ENCODE results near the gene ZNF384. TPM values are rescaled to one million over a fixed set of nuclear protein-coding genes. Genes with fewer than 3 reads are reported as not detected.

ZNF384 gene
- total RNA-seq, 1 experiment from 2014 or later, result 88.0 TPM

- no peak overlapping the region for H3K4me3 Mint-ChIP-seq
- Histone ChIP-seq H3K14ac (ENCODE audit: insufficient read depth, low read length) (no peak overlapping the region), H4K8ac (replicated peaks; ENCODE audit: insufficient read length, low read depth, low read length) (no peak overlapping the region), H3K23me2 (ENCODE audit: insufficient read length, low read depth, low read length, poor library complexity, severe bottlenecking) (peaks cover 4% of the 10 kb centered on the region), H2BK20ac (ENCODE audit: low read depth, low read length, poor library complexity, severe bottlenecking) (no peak overlapping the region), H4K5ac (ENCODE audit: insufficient read length, low read depth, low read length) (no peak overlapping the region), H3K27ac (ENCODE audit: insufficient read length, low read depth, low read length) (no peak overlapping the region), H3T11ph (ENCODE audit: low read length) (no peak overlapping the region), H3K9me3 (ENCODE audit: control insufficient read depth, low read depth, low read length) (no peaks in the 10 kb centered on the region), H2BK15ac (ENCODE audit: low read depth, low read length) (no peak overlapping the region), H3K27me3 (ENCODE audit: insufficient read depth, low read length) (no peaks in the 10 kb centered on the region; the same call in 1 of the 2 replicates), H3K56ac (ENCODE audit: insufficient read length, low read depth, low read length) (no peak overlapping the region), H2BK5ac (ENCODE audit: insufficient read length, low read length) (no peak overlapping the region), H3K18ac (ENCODE audit: insufficient read length, low read depth, low read length) (no peak overlapping the region), H3K23ac (ENCODE audit: insufficient read length, low read depth, low read length) (no peak overlapping the region), H2AK5ac (ENCODE audit: insufficient read length, low read length) (no peak overlapping the region), H4K20me1 (ENCODE audit: control insufficient read depth, insufficient read depth, insufficient read length) (no peaks in the 10 kb centered on the region), H3K4me1 (ENCODE audit: insufficient read depth, low read length) (no peaks in the 10 kb centered on the region; the same call in 1 of the 2 replicates), H2BK12ac (ENCODE audit: insufficient read length, low read depth, low read length) (no peak overlapping the region), H3K79me1 (ENCODE audit: insufficient read depth, low read depth, low read length, poor library complexity, severe bottlenecking) (no peaks in the 10 kb centered on the region), H3K4me2 (ENCODE audit: insufficient read depth, insufficient read length, low read length) (no peak overlapping the region), H4K91ac (ENCODE audit: insufficient read length, low read depth, low read length) (no peak overlapping the region), H2BK120ac (ENCODE audit: low read depth, low read length, poor library complexity, severe bottlenecking) (no peak overlapping the region), H2AFZ (ENCODE audit: low read length) (no peak overlapping the region), H3K79me2 (ENCODE audit: insufficient read depth, low read length) (no peaks in the 10 kb centered on the region), H3K9ac (ENCODE audit: extremely low read depth, insufficient read length, low read length) (no peak overlapping the region), H3K4ac (ENCODE audit: low read depth, low read length) (no peak overlapping the region)
- TF ChIP-seq, protein P1, sequence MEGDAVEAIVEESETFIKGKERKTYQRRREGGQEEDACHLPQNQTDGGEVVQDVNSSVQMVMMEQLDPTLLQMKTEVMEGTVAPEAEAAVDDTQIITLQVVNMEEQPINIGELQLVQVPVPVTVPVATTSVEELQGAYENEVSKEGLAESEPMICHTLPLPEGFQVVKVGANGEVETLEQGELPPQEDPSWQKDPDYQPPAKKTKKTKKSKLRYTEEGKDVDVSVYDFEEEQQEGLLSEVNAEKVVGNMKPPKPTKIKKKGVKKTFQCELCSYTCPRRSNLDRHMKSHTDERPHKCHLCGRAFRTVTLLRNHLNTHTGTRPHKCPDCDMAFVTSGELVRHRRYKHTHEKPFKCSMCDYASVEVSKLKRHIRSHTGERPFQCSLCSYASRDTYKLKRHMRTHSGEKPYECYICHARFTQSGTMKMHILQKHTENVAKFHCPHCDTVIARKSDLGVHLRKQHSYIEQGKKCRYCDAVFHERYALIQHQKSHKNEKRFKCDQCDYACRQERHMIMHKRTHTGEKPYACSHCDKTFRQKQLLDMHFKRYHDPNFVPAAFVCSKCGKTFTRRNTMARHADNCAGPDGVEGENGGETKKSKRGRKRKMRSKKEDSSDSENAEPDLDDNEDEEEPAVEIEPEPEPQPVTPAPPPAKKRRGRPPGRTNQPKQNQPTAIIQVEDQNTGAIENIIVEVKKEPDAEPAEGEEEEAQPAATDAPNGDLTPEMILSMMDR (conservative IDR thresholded peaks at IDR 0.05), result no peak
- H3K27me3 Mint-ChIP-seq (ENCODE audit: low read depth), result peaks cover 52% of the 10 kb centered on the region
- no peak overlapping the region for H3K27ac Mint-ChIP-seq
- no CpG with 5 or more reads among the region's 6 CpGs for WGBS (ENCODE audit: extremely low coverage, insufficient read length, low lambda C conversion rate)
- no peaks in the 10 kb centered on the region for H3K9me3 Mint-ChIP-seq
- no peak for DNase-seq
- H3K4me1 Mint-ChIP-seq, result peaks cover 14 to 21% of the 10 kb centered on the region in 2 experiments
- H3K36me3 Mint-ChIP-seq (ENCODE audit: insufficient read depth in 1 of 3, low read depth in 3 of 3), result peaks cover 0 to 6% (median 6%) of the 10 kb centered on the region in 3 experiments; a peak in 5 of 7 replicates
These were observed 45.5 kb downstream of the ZNF384 start for GRCh38 chr12:6643569-6644256.

All from H9 (cell line).